HS-5 (cell line): ENCODE results near the gene IKBKE.
A peak's percentile ranks its signal among the peaks of the same experiment; 100 is the strongest.

Source experiments
- DNase-seq: peaks from one replicate; pipeline ENCODE4 v3.0.0-alpha.2; 2012; ENCODE audit warnings: low read depth

Gene IKBKE

GRCh38 chr1:206496131-206496793 lies 26.0 kb downstream of the IKBKE start:
- DNase-seq, result no peak

- no peak for DNase-seq
These were observed 27.1 kb downstream of the IKBKE start for GRCh38 chr1:206497363-206497762.

- DNase-seq, result no peak
These were observed 27.5 kb downstream of the IKBKE start for GRCh38 chr1:206497774-206498173.

GRCh38 chr1:206498685-206499084 lies 28.4 kb downstream of the IKBKE start:
- no peak for DNase-seq

- no peak for DNase-seq
These were observed 29.8 kb downstream of the IKBKE start for GRCh38 chr1:206500046-206500445.

GRCh38 chr1:206501881-206502280 lies 31.6 kb downstream of the IKBKE start:
- no peak for DNase-seq

GRCh38 chr1:206502403-206502802 lies 32.1 kb downstream of the IKBKE start:
- DNase-seq, result no peak

GRCh38 chr1:206502812-206503211 lies 32.5 kb downstream of the IKBKE start:
- DNase-seq, result no peak

- peak; percentile 97 for DNase-seq
These were observed 33.5 kb downstream of the IKBKE start for GRCh38 chr1:206503591-206504362.

- DNase-seq, result no peak
These were observed 34.1 kb downstream of the IKBKE start for GRCh38 chr1:206504363-206504713.

- no peak for DNase-seq
These were observed 35.6 kb downstream of the IKBKE start for GRCh38 chr1:206505702-206506355.

GRCh38 chr1:206506405-206507283 lies 36.4 kb downstream of the IKBKE start:
- no peak for DNase-seq

- no peak for DNase-seq
These were observed 37.2 kb downstream of the IKBKE start, which contains the start of gene RASSF5 for GRCh38 chr1:206507284-206508129. RASSF5 (plus strand) TSS chr1:206507531; CDS start chr1:206507603, 72 bp downstream.

GRCh38 chr1:206508130-206508889 lies 38.0 kb downstream of the IKBKE start:
- DNase-seq, result no peak

GRCh38 chr1:206508956-206509355 lies 38.7 kb downstream of the IKBKE start:
- no peak for DNase-seq

- no peak for DNase-seq
These were observed 39.5 kb downstream of the IKBKE start for GRCh38 chr1:206509612-206510257.

- DNase-seq, result no peak
These were observed 40.1 kb downstream of the IKBKE start for GRCh38 chr1:206510371-206510770.

GRCh38 chr1:206511362-206512057 lies 41.2 kb downstream of the IKBKE start:
- no peak for DNase-seq
